HG03521 (cell line): ENCODE measurements around the gene GARIN5A.

Source experiments
- ATAC-seq: cut with Tn5 transposase; IDR thresholded peaks from one replicate; pipeline ENCODE4 v1.9.1; 2021; ENCODE audit warnings: mild to moderate bottlenecking, moderate library complexity; ENCODE audit not compliant: unreplicated experiment

The GARIN5A gene

DNA sequence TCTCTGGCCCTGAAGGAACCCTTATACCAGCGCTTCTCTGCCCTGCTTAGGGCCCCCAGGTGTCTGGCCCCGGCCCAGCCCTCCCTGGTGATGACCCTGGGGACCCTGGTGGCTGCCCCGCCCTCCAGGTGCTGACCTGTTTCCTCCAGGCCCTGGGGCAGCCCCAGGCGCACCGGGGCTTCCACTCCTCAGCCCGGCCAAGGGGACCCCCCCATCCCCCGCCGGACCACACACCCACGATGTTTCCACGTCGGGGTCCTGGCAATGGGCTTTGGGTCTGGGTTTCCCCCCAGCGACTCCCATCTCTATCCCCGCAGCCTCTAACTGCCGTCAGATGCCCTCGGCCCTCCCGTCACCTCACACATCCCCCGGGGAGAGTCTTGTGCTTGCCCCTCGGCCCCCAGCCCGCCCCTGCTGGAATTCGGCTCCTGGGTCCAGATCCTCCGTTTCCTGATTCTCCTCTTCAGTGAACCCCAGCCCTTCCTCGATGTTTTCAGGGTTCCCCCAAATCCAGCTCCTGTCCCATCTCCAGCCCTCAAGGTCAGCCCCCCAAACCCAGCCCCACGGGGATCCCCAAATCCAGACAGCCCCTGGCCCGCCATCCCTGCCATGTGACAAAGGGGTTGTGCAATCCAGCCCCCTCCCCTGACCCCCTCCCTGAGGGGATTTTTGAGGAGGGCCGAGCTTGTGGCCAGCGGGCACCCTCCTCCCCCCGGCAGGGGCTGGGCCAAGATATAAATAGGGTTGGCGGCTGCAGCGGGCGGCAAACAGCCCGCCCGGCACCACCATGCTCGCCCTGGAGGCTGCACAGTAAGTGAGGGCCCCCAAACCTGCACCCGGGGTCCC lies 58.2 kb downstream of the GARIN5A start, which contains the start of gene SPIB:
TSS of gene SPIB (plus strand) at position 763 of the 846 bp plus-strand sequence. CDS start at position 788, 25 bp downstream.
- no peak for ATAC-seq

DNA sequence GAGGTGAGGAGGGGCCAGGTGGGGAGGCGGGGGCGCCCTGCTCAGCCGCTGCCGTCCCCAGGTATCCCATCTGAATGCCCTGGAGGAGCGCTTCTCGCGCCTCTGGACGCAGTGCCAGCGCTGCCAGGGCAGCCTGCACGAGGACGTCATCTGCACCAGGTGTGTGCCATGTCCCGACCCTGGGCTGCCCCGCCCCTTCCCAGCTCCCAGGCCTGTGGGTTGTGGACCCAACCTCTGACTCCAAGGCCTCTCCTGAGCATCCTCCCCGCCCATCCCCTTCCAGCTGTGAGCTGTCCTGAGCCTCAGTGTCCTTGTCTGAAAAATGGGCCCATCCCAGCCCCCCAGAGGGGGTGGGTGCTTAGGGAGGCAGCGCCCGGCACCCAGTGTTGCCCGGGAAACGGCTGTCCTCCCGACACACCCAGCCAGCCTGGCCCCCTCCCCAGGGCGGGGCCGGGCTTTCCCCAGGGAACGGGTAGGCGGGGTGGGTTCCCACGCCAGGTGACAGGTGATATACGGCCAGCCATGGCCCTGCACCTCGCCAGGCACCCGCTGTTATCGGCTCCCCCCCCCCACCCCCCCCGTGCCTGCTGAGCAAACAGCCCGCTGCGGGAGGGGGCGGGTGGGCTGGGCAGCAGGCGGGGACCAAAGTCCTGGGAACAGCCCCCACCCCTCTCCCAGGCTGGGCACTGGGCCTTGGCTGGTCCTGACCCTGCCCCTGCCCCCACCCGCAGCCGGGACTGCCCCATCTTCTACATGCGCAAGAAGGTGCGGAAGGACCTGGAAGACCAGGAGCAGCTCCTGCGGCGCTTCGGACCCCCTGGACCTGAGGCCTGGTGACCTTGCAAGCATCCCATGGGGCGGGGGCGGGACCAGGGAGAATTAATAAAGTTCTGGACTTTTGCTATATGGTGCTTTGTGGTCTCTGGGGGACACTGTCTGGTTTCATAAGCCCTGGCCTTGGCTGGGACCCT lies 59.3 kb downstream of the GARIN5A start:
- no peak for ATAC-seq
